Upper lobe of left lung (tissue), 4 donors: ENCODE measurements around the gene DNAH1.

Experiments
- EP300 ChIP-seq, 4 donors: sonication (generic); formaldehyde crosslinking; IDR thresholded peaks; one replicate each; pipeline ENCODE4 v1.5.1; 2017; ENCODE audit warnings: antibody characterized with exemption in 4 of 4, control low read depth in 2 of 4
- POLR2A ChIP-seq, 4 donors: fragments of 450-650 bp; IDR thresholded peaks; one replicate each; pipeline ENCODE4 v1.5.1; 2016 to 2017; ENCODE audit warnings: antibody characterized with exemption in 4 of 4, mild to moderate bottlenecking in 2 of 4
- POLR2AphosphoS5 ChIP-seq, 2 donors: sonication (generic); formaldehyde crosslinking; IDR thresholded peaks; one replicate each; pipeline ENCODE4 v1.5.1; 2017; ENCODE audit warnings: antibody characterized with exemption in 2 of 2
- TF ChIP-seq, protein P1 (sequence below), 6 experiments: fragments of 450-650 bp in 4 of 6; fragments of 200-600 bp in 2 of 6; sonication (generic) in 2 of 6; IDR thresholded peaks; one replicate each; pipeline ENCODE4 v1.5.1; 2016 to 2019; ENCODE audit warnings: antibody characterized with exemption in 6 of 6

DNA sequence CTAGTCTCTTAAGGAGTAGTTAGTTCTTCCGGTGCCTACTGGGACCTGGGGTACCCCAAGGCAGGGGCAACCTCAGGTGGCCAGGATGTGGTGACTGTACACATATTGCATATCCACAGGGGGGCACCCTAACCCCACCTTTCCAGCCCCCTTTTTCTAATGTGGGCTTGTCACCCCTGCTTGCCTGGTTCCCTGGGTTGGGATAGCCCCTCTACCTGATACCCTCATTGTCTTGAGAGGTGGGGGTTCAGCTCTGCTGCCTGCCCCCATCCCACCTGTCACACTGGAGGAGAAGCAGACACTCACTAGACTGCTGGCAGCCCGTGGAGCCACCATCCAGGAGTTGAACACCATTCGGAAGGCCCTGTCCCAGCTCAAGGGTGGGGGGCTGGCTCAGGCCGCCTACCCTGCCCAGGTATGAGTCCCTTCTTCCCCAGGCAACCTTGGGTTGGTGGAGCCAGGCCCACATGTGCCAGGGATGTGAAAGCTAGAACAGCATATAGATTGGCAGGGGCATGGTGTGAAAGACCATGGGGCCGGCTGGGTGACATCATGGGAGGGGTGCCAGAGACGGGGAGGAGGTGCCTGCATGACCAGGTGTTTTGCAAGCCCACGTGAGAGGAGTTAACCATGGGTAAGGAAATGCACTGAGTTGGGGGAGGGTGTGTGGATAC lies 24.5 kb upstream of the DNAH1 start:
- TF ChIP-seq, protein P1, sequence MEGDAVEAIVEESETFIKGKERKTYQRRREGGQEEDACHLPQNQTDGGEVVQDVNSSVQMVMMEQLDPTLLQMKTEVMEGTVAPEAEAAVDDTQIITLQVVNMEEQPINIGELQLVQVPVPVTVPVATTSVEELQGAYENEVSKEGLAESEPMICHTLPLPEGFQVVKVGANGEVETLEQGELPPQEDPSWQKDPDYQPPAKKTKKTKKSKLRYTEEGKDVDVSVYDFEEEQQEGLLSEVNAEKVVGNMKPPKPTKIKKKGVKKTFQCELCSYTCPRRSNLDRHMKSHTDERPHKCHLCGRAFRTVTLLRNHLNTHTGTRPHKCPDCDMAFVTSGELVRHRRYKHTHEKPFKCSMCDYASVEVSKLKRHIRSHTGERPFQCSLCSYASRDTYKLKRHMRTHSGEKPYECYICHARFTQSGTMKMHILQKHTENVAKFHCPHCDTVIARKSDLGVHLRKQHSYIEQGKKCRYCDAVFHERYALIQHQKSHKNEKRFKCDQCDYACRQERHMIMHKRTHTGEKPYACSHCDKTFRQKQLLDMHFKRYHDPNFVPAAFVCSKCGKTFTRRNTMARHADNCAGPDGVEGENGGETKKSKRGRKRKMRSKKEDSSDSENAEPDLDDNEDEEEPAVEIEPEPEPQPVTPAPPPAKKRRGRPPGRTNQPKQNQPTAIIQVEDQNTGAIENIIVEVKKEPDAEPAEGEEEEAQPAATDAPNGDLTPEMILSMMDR (IDR thresholded peaks at IDR 0.05) = peak in 5 of 6 experiments; percentile 29 to 44 (median 35)
- TF ChIP-seq POLR2A (IDR thresholded peaks at IDR 0.05) (no peak), POLR2AphosphoS5 (IDR thresholded peaks at IDR 0.05) (no peak), EP300 (IDR thresholded peaks at IDR 0.05) (no peak)
